MM.1S (cell line): ENCODE data around the gene LCLAT1.

ENCODE experiments used
- CTCF ChIP-seq: fragments of 300-600 bp; sonication (generic); IDR thresholded peaks from 2 replicates; pipeline ENCODE4 v1.5.1; 2016; ENCODE audit warnings: antibody characterized with exemption, low read length, mixed read lengths
- EZH2 ChIP-seq: fragments of 300-600 bp; sonication (generic); optimal IDR thresholded peaks from 2 replicates; pipeline ENCODE3; 2017; ENCODE audit warnings: low read depth, mild to moderate bottlenecking, antibody characterized with exemption, low read length, mixed read lengths

- TF ChIP-seq CTCF (no peak), EZH2 (no peak)
Measured at GRCh38 chr2:30448866-30449265, 1.8 kb downstream of the LCLAT1 start.
